Testis (tissue), 3 donors: Measurements from ENCODE around the gene MLH1. TPM values are rescaled to one million over a fixed set of nuclear protein-coding genes. Genes with fewer than 3 reads are reported as not detected.

Experiments used
- DNase-seq: peaks from one replicate; pipeline ENCODE4 v3.0.0-alpha.2; 2019
- H3K27ac ChIP-seq, 2 donors: fragments of 200-600 bp; sonication (generic); one replicate each; pipeline ENCODE4 v1.5.1; 2019
- H3K27me3 ChIP-seq: fragments of 200-600 bp; sonication (generic); one replicate; pipeline ENCODE4 v1.5.1; 2019
- H3K36me3 ChIP-seq: fragments of 200-600 bp; sonication (generic); one replicate; pipeline ENCODE4 v1.5.1; 2017; ENCODE audit warnings: low read depth; ENCODE audit errors: missing control alignments
- H3K4me1 ChIP-seq: fragments of 200-600 bp; sonication (generic); one replicate; pipeline ENCODE4 v1.5.1; 2019
- H3K4me3 ChIP-seq, 2 donors: fragments of 200-600 bp; sonication (generic); one replicate each; pipeline ENCODE4 v1.5.1; 2017 to 2019
- H3K9me3 ChIP-seq: fragments of 200-600 bp; sonication (generic); one replicate; pipeline ENCODE4 v1.5.1; 2017
- CTCF ChIP-seq, 3 experiments: fragments of 450-650 bp in 2 of 3; fragments of 200-600 bp in 1 of 3; sonication (generic) in 1 of 3; IDR thresholded peaks; one replicate each; pipeline ENCODE4 v1.5.1; 2016 to 2019; ENCODE audit warnings: antibody characterized with exemption in 3 of 3, mild to moderate bottlenecking in 2 of 3, moderate library complexity in 1 of 3
- POLR2A ChIP-seq: fragments of 450-650 bp; IDR thresholded peaks from one replicate; pipeline ENCODE4 v1.6.1; 2017; ENCODE audit warnings: antibody characterized with exemption, mild to moderate bottlenecking, moderate library complexity
- WGBS, 2 donors: methylation state at CpG; one replicate each; pipeline ENCODE4 v1.1.5; 2018; 5-methylcytosine and 5-hydroxymethylcytosine counted together
- intact Hi-C: fragments of 100-400 bp; cut with DNase I; formaldehyde crosslinking; loops from one replicate; pipeline ENCODE4 v1.15.1; 2023; ENCODE audit warnings: low total_unique reads
- polyA plus RNA-seq: library from polyadenylated mRNA; stranded (reverse); fragments of 350-450 nt; fragmentation: Illumina TruSeq; extraction: RNeasy Lipid Tissue Mini Kit (QIAGEN cat#74804); gene quantifications from one replicate; pipeline ENCODE4 v1.2.3, GENCODE V29; 2014; ENCODE audit warnings: low read depth, low replicate concordance; ENCODE audit not compliant: insufficient read depth
- total RNA-seq, 2 donors: library from RNA; depleted of rRNA; stranded (reverse); fragments of >200 nt; gene quantifications; one replicate each; pipeline ENCODE4 v1.2.3, GENCODE V29; 2016

MLH1 gene
- total and polyA plus RNA-seq, 3 donors from 2014 or later = 57.1 to 90.2 (median 64.4) TPM

- no peak for DNase-seq
- 89 to 90% methylated on average over 3 of the region's 3 CpGs for WGBS, 2 donors
- H3K36me3 ChIP-seq = no peaks in the 10 kb centered on the region
These were observed 78.6 kb downstream of the MLH1 start for GRCh38 chr3:37071921-37072320.

GRCh38 chr3:37072892-37073291 lies 79.6 kb downstream of the MLH1 start:
- intact Hi-C loops = no loop called here
- 35 to 43% methylated on average over 2 of the region's 2 CpGs for whole genome bisulfite sequencing, 2 donors
- Histone ChIP-seq H3K4me1 (no peaks in the 10 kb centered on the region), H3K36me3 (no peaks in the 10 kb centered on the region), H3K9me3 (no peaks in the 10 kb centered on the region), H3K4me3 (no peak overlapping the region), H3K27ac (peak overlapping the region in 1 of 2 donors; percentile 51), H3K27me3 (no peaks in the 10 kb centered on the region)
- TF ChIP-seq CTCF (IDR thresholded peaks at IDR 0.05) = no peak
- no peak for TF ChIP-seq POLR2A
- no peak for DNase-seq

More at GRCh38 chr3:37071921-37072320, 78.6 kb downstream of the MLH1 start:
- intact Hi-C loops = no loop called here
- TF ChIP-seq CTCF (IDR thresholded peaks at IDR 0.05) (no peak), POLR2A (no peak)
- Histone ChIP-seq H3K27me3 (no peaks in the 10 kb centered on the region), H3K4me3 (no peak overlapping the region), H3K9me3 (no peaks in the 10 kb centered on the region), H3K27ac (no peak overlapping the region), H3K4me1 (no peaks in the 10 kb centered on the region)

GRCh38 chr3:37074178-37074577 lies 80.9 kb downstream of the MLH1 start:
- DNase-seq = no peak
- 48 to 57% methylated on average over 3 of the region's 3 CpGs for WGBS, 2 donors

DNA sequence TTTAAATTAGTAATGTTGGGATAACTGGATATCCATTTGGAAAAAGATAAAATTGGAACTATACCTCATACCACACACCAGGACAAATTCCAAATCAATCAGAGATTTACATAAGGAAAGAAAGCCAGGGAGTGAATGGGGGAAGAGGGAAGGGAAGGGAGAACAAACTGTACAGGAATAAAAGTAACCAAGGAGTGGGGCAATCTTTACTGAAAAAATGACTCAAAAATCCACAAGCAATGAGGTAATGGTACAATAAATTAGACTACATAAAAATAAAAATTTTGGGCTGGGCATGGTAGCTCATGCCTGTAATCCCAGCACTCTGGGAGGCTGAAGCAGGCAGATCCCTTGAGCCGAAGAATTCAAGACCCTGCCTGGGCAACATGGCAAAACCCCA lies 82.6 kb downstream of the MLH1 start:
- Histone ChIP-seq H3K4me3 (no peak overlapping the region), H3K36me3 (no peaks in the 10 kb centered on the region), H3K9me3 (no peaks in the 10 kb centered on the region), H3K4me1 (no peaks in the 10 kb centered on the region), H3K27me3 (no peaks in the 10 kb centered on the region), H3K27ac (no peak overlapping the region)
- DNase-seq = no peak
- TF ChIP-seq POLR2A (no peak), CTCF (IDR thresholded peaks at IDR 0.05) (no peak)
- intact Hi-C loops = no loop called here
- 93 to 96% methylated on average over 1 of the region's 1 CpG for WGBS, 2 donors

More at GRCh38 chr3:37074178-37074577, 80.9 kb downstream of the MLH1 start:
- no peaks in the 10 kb centered on the region for H3K36me3 ChIP-seq
- no peak overlapping the region for H3K4me3 ChIP-seq
- TF ChIP-seq POLR2A (no peak), CTCF (IDR thresholded peaks at IDR 0.05) (no peak)
- intact Hi-C loops = no loop called here
- H3K27ac ChIP-seq = peak overlapping the region in 1 of 2 donors; percentile 7
- no peaks in the 10 kb centered on the region for H3K4me1 ChIP-seq
- H3K9me3 ChIP-seq = no peaks in the 10 kb centered on the region
- no peaks in the 10 kb centered on the region for H3K27me3 ChIP-seq

GRCh38 chr3:37082317-37082716 lies 89.0 kb downstream of the MLH1 start:
- no peak overlapping the region for H3K4me3 ChIP-seq
- 60 to 67% methylated on average over 3 of the region's 3 CpGs for WGBS, 2 donors
- H3K4me1 ChIP-seq = peaks cover 13% of the 10 kb centered on the region
- intact Hi-C loops = no loop called here
- no peaks in the 10 kb centered on the region for H3K27me3 ChIP-seq
- no peaks in the 10 kb centered on the region for H3K36me3 ChIP-seq
- DNase-seq = no peak
- H3K9me3 ChIP-seq = no peaks in the 10 kb centered on the region
- no peak overlapping the region for H3K27ac ChIP-seq
- TF ChIP-seq POLR2A (no peak), CTCF (IDR thresholded peaks at IDR 0.05) (no peak)
